ENCODE data around the gene IER5.

The IER5 gene

DNA sequence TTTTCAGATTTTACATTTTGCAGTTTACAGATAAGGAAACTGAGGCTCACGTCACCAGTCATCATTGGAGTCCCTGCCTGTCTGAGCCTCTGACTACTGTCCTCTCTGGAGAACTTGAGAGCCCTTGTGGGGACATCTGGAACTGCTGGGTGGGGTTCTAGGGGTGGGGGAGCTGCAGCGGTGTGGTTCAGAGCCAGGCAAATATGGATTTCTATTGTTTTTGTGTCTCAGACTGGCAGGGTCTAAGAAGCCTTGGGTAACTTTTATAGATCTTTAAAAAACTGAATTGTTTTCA lies 46.9 kb downstream of the IER5 start:
- DNase-seq (ENCODE audit: low spot score): peak; percentile 75

DNA sequence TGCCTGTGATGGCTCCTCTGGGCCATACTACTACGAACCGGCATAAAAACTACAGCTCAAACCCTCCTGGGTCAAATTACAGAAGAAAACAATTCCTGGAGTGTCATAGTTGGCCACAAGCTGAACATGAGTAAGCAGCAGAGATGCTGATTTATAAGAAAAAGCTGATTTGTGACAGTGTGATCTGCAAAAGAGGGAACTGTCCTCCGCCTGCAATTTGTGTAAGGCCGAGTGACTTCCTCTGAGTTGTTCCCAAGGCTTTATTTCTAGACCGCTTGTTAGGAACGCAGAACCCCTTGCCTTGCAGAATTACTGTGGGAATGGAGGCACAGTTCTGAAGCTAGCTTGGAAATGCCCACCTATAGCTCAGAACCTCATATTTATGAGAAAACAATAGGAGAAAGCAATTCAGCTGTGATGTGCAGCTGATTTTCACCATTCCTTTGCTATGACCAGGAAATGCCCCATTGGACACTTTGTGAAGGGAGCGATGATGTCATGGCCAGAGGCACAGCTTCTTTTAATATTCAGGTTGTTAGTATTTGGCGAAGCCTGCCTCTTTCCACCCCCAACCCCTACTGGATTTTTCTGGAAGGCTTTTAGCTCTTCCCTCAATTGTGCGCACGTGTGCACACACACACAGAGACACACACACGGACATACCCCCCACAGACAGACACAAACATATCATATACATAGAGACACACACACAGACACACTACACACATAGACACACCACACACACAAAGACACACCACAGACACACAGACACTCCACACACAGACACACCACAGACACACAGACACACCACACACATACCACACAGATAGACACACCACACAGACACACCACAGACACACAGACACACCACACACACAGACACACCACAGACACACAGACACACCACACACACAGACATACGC lies 47.6 kb downstream of the IER5 start:
- peak; percentile 52 for DNase-seq (ENCODE audit: low spot score)

DNA sequence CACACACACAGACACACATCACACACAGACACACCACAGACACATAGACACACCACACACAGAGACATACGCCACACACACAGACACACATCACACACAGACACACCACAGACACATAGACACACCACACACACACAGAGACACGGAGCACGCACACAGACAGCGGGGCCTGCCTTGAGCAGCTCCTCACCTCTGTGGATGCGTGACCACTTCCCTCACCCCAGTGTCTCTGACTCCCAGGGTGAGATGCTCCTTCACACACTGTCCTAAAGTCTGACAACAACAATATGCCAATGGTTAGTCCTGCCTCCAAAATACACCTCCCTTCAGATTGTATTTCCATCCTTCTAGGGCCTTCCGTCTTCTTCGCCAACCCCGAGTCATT lies 48.2 kb downstream of the IER5 start:
- DNase-seq (ENCODE audit: low spot score): no peak

DNA sequence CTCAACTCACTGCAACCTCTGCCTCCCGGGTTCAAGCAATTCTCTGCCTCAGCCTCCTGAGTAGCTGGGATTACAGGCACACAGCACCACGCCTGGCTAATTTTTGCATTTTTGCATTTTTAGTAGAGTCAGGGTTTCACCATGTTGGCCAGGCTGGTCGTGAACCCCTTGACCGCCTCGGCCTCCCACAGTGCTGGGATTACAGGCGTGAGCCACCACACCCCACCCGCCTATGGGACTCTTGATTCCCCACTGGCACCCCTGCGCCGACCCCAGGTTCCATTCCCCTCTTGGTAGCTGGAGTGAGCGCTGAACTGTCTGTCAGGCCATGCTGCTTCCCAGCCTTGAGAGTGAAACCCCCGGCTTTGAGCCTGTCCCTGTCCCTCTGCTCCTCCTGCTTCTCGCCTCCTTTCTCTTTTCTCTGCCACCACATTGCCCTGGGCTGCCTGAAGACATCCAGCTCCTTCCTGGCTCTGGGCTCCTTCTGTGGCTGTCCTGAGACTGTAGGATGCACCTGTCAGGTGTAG lies 48.8 kb downstream of the IER5 start:
- DNase-seq (ENCODE audit: low spot score): no peak

DNA sequence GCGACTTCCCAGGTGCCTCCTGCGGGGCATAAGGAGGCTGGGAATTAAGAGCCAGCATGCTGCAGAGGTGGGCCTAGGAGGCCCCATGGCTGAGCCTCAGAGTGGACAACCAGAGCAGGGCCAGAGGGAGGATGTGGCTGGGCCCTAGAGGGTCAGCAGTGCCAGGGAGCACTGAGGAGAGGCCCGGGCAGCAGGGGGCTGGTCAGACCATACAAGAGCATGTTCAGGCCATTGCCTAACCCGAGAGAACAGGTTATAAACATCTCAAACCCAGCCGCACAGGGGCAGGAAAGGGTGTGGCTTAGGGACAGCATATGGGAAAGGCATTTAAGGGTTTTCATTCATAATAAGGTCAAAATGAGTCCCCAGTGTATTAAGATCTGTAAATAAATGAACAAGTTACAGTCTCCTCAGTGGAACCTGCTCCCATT lies 51.1 kb downstream of the IER5 start:
- DNase-seq (ENCODE audit: low spot score): peak; percentile 61

DNA sequence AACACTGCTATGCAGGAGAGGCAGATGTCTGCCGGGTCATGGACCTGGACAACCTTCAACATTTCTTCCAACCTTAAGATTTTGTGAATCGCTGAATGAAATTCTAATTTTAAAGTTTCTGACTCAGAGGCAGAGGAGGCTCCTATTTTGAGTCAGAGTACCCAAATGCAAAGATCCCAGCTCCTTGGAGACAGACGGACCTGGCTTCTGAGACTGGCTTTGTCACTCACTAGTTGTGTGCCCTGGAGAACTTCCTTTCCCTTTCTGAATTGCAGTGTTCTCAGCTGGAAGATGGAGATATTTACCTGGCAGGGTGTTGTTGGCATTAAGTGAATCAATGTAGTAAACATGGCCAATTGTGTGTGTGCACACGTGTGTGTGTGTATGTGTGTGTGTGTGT lies 51.9 kb downstream of the IER5 start:
- no peak for DNase-seq (ENCODE audit: low spot score)

DNA sequence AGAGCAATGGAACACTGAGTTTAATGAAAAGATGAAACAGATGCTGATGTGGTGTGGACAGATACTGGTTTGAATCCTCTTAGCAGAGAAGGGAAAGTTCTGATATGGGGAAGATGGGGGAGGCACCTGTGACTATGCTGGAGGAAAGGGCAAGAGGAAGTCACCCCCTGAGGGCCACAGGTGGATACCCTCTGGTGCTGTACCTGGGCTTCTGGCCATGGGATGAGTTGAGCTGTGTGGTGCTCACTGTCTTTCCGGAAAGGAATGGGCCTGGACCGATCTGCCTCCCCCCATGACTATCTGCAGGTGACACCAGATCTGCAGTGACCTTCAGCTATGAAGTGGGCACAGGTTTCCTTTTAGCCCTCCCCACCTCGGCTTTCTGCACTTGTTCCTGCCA lies 52.4 kb downstream of the IER5 start:
- no peak for DNase-seq (ENCODE audit: low spot score)

DNA sequence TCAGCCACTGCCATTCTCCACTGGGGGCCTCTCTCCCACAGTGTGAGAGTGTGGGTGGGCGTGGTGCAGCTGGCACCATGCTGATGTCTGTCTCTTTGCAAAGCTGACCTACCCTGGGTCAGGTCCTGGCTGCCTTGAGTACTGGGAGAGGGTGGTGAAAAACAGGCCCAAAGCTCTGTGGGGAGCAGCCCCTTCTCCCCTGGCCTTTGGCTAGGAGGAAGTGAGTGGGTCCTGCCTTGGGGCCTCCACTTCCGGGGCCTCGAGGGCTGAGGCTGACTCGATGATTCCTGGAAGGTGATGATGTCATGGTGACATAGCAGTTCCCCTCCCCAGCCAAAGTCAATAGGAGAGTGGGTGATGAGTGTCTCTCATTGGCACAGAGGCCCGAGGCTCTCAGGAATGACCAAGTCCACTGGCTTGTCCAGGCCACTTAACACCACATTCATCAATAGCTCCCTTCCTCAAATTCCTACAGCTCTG lies 53.0 kb downstream of the IER5 start:
- no peak for DNase-seq (ENCODE audit: low spot score)

Measured in LoVo (cell line).